ENCODE data around the gene MTNR1A.
"Not testable (repeated sequence)": the region's sequence is repeated elsewhere in the genome, so short reads cannot be mapped to it uniquely, and the experiment has no call there.

Gene MTNR1A

GRCh38 chr4:186543206-186543605 is 12.2 kb downstream of the MTNR1A start:
- ChIA-PET POLR2A (no interaction called here), CTCF (no interaction called here)
- no peak for DNase-seq (ENCODE audit: low read depth, low spot score)
- no peak for TF ChIP-seq CTCF (IDR thresholded peaks at IDR 0.05; ENCODE audit: insufficient read depth, low read length, missing control alignments)
- H3K4me3 ChIP-seq (ENCODE audit: low read depth, low read length): no peak overlapping the region

DNA sequence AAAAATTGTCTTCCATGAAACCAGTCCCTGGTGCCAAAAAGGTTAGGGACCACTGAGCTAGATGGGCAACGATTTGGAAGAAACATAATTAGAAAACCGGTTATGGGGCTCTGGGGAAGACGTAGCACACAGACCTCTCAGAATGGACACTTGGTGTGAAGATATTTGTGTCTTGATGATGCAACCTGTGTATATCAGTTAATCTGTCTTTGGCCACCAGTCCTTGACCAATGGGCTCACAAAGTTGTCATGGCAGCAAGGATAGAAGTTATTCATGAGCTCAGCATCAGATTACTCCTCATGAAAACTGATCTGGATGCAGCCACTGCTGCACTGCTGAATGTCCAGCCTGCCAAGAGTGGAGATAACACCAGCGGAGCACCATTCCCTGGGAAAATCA is 13.6 kb downstream of the MTNR1A start:
- DNase-seq (ENCODE audit: low read depth, low spot score): no peak
- no peak for TF ChIP-seq CTCF (IDR thresholded peaks at IDR 0.05; ENCODE audit: insufficient read depth, low read length, missing control alignments)
- no peak overlapping the region for H3K4me3 ChIP-seq (ENCODE audit: low read depth, low read length)
- ChIA-PET CTCF (no interaction called here), POLR2A (no interaction called here)

DNA sequence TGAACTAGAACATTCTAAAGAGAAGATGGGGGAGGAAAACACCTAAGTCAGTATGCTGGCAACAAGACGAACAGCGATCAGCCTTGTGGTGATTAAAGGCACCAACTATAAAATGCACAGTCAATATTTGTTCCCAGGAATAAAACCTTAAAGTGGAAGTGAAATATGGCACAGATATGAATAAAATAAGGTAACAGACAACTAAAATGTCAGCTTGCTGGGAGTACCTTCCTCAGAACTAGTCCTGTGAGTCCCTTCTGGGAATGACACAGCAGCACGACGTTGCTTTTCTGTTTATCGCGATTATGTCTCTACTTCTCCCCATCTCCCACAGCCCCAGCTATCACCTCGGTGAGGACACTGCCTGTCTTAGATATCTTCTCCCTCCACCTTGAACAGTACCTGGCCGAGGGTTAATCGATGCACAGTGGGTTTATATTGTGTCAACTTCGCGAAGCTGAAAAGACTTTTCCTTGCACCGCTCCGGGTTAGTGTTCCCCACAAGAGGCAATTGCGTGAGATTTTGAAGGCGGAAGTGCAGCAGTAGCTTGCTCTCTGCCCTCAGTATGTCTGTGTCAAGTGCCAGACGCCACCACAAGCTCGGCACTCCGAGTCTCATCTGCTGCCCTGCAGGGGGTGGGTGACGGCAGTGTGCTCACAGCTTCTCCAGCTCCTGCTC is 17.4 kb downstream of the MTNR1A start:
- ChIA-PET CTCF (no interaction called here), POLR2A (no interaction called here)
- H3K4me3 ChIP-seq (ENCODE audit: low read depth, low read length): no peak overlapping the region
- DNase-seq (ENCODE audit: low read depth, low spot score): no peak
- no peak for TF ChIP-seq CTCF (IDR thresholded peaks at IDR 0.05; ENCODE audit: insufficient read depth, low read length, missing control alignments)

DNA sequence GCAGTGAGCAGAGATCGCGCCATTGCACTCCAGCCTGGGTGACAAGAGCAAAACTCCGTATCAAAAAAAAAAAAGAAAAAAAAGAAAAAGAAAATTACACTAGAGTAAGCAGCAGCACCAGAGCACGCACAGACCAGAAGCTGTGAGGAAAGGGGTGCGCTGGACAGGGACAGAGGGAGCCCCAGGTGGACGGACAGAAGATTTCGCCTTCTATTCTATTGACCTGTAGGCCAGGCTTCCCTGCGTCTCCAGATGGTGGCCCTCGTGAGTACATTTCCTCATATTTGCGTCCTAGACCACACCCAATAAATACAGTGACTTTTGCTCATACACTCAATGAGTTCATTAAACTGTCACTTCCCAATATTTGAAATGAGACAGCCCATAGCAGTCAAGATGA is 19.1 kb downstream of the MTNR1A start:
- no peak for TF ChIP-seq CTCF (IDR thresholded peaks at IDR 0.05; ENCODE audit: insufficient read depth, low read length, missing control alignments)
- CTCF ChIA-PET: no interaction called here
- POLR2A ChIA-PET: no interaction called here
- no peak for DNase-seq (ENCODE audit: low read depth, low spot score)
- H3K4me3 ChIP-seq (ENCODE audit: low read depth, low read length): no peak overlapping the region

DNA sequence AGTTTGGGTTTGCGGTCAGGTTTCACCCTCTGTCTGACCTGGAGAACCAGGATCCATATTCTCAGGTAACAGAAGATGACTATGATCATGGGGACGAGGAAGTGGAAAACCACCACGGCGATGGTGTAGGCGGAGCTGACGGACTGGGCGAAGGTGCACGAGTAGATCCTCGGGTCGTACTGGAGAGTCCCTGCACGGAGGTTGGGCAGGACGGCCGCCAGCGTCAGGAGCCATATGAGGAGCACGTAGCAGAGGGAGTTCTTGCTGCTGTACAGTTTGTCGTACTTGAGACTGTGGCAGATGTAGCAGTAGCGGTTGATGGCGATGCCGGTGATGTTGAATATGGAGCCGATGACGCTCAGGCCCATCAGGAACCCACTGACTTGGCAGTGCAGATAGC is 21.3 kb downstream of the MTNR1A start:
- TF ChIP-seq CTCF (IDR thresholded peaks at IDR 0.05; ENCODE audit: insufficient read depth, low read length, missing control alignments): no peak
- CTCF ChIA-PET: no interaction called here
- H3K4me3 ChIP-seq (ENCODE audit: low read depth, low read length): no peak overlapping the region
- POLR2A ChIA-PET: no interaction called here
- DNase-seq (ENCODE audit: low read depth, low spot score): no peak

- DNase-seq (ENCODE audit: low read depth, low spot score); POLR2A ChIA-PET; CTCF ChIA-PET; H3K4me3 ChIP-seq (ENCODE audit: low read depth, low read length): not testable (repeated sequence)
Observed at GRCh38 chr4:186523927-186524326, 31.4 kb downstream of the MTNR1A start.

- TF ChIP-seq CTCF (IDR thresholded peaks at IDR 0.05; ENCODE audit: insufficient read depth, low read length, missing control alignments): no peak
- ChIA-PET POLR2A (no interaction called here), CTCF (no interaction called here)
- H3K4me3 ChIP-seq (ENCODE audit: low read depth, low read length): no peak overlapping the region
- DNase-seq (ENCODE audit: low read depth, low spot score): no peak
Observed at GRCh38 chr4:186516287-186516686, 39.1 kb downstream of the MTNR1A start.

All from AG04449 (cell line).